ENCODE results near the gene ISM1. TPM values are rescaled to one million over a fixed set of nuclear protein-coding genes. Genes with fewer than 3 reads are reported as not detected.

Gene ISM1
- total RNA-seq, 1 donor from 2014 or later: 0.98 TPM

DNA sequence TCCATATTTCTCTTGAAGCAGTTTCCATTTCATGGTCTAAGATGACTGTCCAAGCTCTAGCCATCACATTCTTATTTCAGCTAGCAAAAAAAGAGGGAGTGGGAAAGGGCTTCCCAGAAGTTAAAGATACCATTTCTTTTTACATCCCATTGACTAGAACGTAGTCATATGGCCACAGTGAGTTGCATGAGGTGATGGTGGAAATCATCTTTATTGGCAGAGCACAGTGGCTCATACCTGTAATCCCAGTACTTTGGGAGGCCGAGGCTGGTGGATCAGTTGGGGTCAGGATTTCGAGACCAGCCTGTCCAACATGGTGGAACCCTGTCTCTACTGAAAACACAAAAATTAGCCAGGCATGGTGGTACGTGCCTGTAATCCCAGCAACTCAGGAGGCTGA lies 99.6 kb downstream of the ISM1 start:
- Mint-ChIP-seq H3K27me3 (ENCODE audit: low read depth, unreplicated experiment) (no peaks in the 10 kb centered on the region), H3K4me3 (ENCODE audit: unreplicated experiment) (no peak overlapping the region), H3K36me3 (ENCODE audit: low read depth, unreplicated experiment) (no peaks in the 10 kb centered on the region), H3K27ac (ENCODE audit: unreplicated experiment) (no peak overlapping the region), H3K9me3 (ENCODE audit: unreplicated experiment) (peaks cover 8% of the 10 kb centered on the region), H3K4me1 (ENCODE audit: low read depth, unreplicated experiment) (peaks cover 3% of the 10 kb centered on the region)
- TF ChIP-seq EZH2 (IDR thresholded peaks at IDR 0.05; ENCODE audit: insufficient read depth, low read length): no peak
- TF ChIP-seq, protein P1, sequence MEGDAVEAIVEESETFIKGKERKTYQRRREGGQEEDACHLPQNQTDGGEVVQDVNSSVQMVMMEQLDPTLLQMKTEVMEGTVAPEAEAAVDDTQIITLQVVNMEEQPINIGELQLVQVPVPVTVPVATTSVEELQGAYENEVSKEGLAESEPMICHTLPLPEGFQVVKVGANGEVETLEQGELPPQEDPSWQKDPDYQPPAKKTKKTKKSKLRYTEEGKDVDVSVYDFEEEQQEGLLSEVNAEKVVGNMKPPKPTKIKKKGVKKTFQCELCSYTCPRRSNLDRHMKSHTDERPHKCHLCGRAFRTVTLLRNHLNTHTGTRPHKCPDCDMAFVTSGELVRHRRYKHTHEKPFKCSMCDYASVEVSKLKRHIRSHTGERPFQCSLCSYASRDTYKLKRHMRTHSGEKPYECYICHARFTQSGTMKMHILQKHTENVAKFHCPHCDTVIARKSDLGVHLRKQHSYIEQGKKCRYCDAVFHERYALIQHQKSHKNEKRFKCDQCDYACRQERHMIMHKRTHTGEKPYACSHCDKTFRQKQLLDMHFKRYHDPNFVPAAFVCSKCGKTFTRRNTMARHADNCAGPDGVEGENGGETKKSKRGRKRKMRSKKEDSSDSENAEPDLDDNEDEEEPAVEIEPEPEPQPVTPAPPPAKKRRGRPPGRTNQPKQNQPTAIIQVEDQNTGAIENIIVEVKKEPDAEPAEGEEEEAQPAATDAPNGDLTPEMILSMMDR (IDR thresholded peaks at IDR 0.05; ENCODE audit: insufficient read depth, low read depth, low read length): no peak
- Histone ChIP-seq H3K4me1 (ENCODE audit: insufficient read depth, low read length) (no peaks in the 10 kb centered on the region), H3K4me3 (ENCODE audit: insufficient read depth, low read depth, low read length) (no peak overlapping the region), H3K9ac (ENCODE audit: low read length) (no peak overlapping the region), H2AFZ (ENCODE audit: low read depth, low read length) (no peak overlapping the region), H3K9me3 (ENCODE audit: insufficient read depth, low read depth, low read length) (no peaks in the 10 kb centered on the region), H3K27ac (ENCODE audit: low read depth, low read length) (no peak overlapping the region), H3K27me3 (ENCODE audit: insufficient read depth, low read length) (peaks cover 3% of the 10 kb centered on the region), H3K79me2 (ENCODE audit: insufficient read depth, low read length) (no peaks in the 10 kb centered on the region), H3K36me3 (ENCODE audit: insufficient read depth, low read length) (no peaks in the 10 kb centered on the region), H3K4me2 (ENCODE audit: low read length) (no peak overlapping the region), H4K20me1 (ENCODE audit: insufficient read depth, low read length) (no peaks in the 10 kb centered on the region)
- no peak for FAIRE-seq
- DNase-seq (ENCODE audit: low read depth): no peak

GRCh38 chr20:13321416-13321815 lies 100.3 kb downstream of the ISM1 start:
- H3K9me3 Mint-ChIP-seq (ENCODE audit: unreplicated experiment): peaks cover 8% of the 10 kb centered on the region
- no peak overlapping the region for H3K27ac Mint-ChIP-seq (ENCODE audit: unreplicated experiment)
- no peaks in the 10 kb centered on the region for H4K20me1 ChIP-seq (ENCODE audit: insufficient read depth, low read length)
- H3K27ac ChIP-seq (ENCODE audit: low read depth, low read length): no peak overlapping the region
- TF ChIP-seq, protein P1 (IDR thresholded peaks at IDR 0.05; ENCODE audit: insufficient read depth, low read depth, low read length): no peak
- no peak for TF ChIP-seq EZH2 (IDR thresholded peaks at IDR 0.05; ENCODE audit: insufficient read depth, low read length)
- FAIRE-seq (no peak), DNase-seq (ENCODE audit: low read depth) (no peak)
- H3K27me3 ChIP-seq (ENCODE audit: insufficient read depth, low read length): peaks cover 3% of the 10 kb centered on the region
- H3K4me3 Mint-ChIP-seq (ENCODE audit: unreplicated experiment): no peak overlapping the region
- peaks cover 3% of the 10 kb centered on the region for H3K4me1 Mint-ChIP-seq (ENCODE audit: low read depth, unreplicated experiment)
- H3K36me3 Mint-ChIP-seq (ENCODE audit: low read depth, unreplicated experiment): no peaks in the 10 kb centered on the region
- H3K79me2 ChIP-seq (ENCODE audit: insufficient read depth, low read length): no peaks in the 10 kb centered on the region
- H3K9me3 ChIP-seq (ENCODE audit: insufficient read depth, low read depth, low read length): no peaks in the 10 kb centered on the region
- no peak overlapping the region for H2AFZ ChIP-seq (ENCODE audit: low read depth, low read length)
- H3K4me2 ChIP-seq (ENCODE audit: low read length): no peak overlapping the region
- no peaks in the 10 kb centered on the region for H3K36me3 ChIP-seq (ENCODE audit: insufficient read depth, low read length)
- H3K27me3 Mint-ChIP-seq (ENCODE audit: low read depth, unreplicated experiment): no peaks in the 10 kb centered on the region
- H3K4me3 ChIP-seq (ENCODE audit: insufficient read depth, low read depth, low read length): no peak overlapping the region
- H3K9ac ChIP-seq (ENCODE audit: low read length): no peak overlapping the region
- no peaks in the 10 kb centered on the region for H3K4me1 ChIP-seq (ENCODE audit: insufficient read depth, low read length)

- Histone ChIP-seq H4K20me1 (ENCODE audit: insufficient read depth, low read length) (no peaks in the 10 kb centered on the region), H3K4me1 (ENCODE audit: insufficient read depth, low read length) (no peaks in the 10 kb centered on the region), H3K9ac (ENCODE audit: low read length) (no peak overlapping the region), H3K79me2 (ENCODE audit: insufficient read depth, low read length) (no peaks in the 10 kb centered on the region), H2AFZ (ENCODE audit: low read depth, low read length) (no peak overlapping the region), H3K4me2 (ENCODE audit: low read length) (no peak overlapping the region), H3K36me3 (ENCODE audit: insufficient read depth, low read length) (no peaks in the 10 kb centered on the region), H3K27me3 (ENCODE audit: insufficient read depth, low read length) (peaks cover 3% of the 10 kb centered on the region), H3K27ac (ENCODE audit: low read depth, low read length) (no peak overlapping the region), H3K9me3 (ENCODE audit: insufficient read depth, low read depth, low read length) (no peaks in the 10 kb centered on the region), H3K4me3 (ENCODE audit: insufficient read depth, low read depth, low read length) (no peak overlapping the region)
- Mint-ChIP-seq H3K36me3 (ENCODE audit: low read depth, unreplicated experiment) (no peaks in the 10 kb centered on the region), H3K4me3 (ENCODE audit: unreplicated experiment) (no peak overlapping the region), H3K4me1 (ENCODE audit: low read depth, unreplicated experiment) (peaks cover 3% of the 10 kb centered on the region), H3K27me3 (ENCODE audit: low read depth, unreplicated experiment) (no peaks in the 10 kb centered on the region), H3K9me3 (ENCODE audit: unreplicated experiment) (peaks cover 4% of the 10 kb centered on the region), H3K27ac (ENCODE audit: unreplicated experiment) (no peak overlapping the region)
- FAIRE-seq (no peak), DNase-seq (ENCODE audit: low read depth) (no peak)
- TF ChIP-seq, protein P1 (IDR thresholded peaks at IDR 0.05; ENCODE audit: insufficient read depth, low read depth, low read length): no peak
- no peak for TF ChIP-seq EZH2 (IDR thresholded peaks at IDR 0.05; ENCODE audit: insufficient read depth, low read length)
Measured at GRCh38 chr20:13322198-13322597, 101.1 kb downstream of the ISM1 start.
